Measurements from ENCODE around the gene SLC34A1. TPM values are rescaled to one million over a fixed set of nuclear protein-coding genes. Genes with fewer than 3 reads are reported as not detected.

Gene SLC34A1, protein sequence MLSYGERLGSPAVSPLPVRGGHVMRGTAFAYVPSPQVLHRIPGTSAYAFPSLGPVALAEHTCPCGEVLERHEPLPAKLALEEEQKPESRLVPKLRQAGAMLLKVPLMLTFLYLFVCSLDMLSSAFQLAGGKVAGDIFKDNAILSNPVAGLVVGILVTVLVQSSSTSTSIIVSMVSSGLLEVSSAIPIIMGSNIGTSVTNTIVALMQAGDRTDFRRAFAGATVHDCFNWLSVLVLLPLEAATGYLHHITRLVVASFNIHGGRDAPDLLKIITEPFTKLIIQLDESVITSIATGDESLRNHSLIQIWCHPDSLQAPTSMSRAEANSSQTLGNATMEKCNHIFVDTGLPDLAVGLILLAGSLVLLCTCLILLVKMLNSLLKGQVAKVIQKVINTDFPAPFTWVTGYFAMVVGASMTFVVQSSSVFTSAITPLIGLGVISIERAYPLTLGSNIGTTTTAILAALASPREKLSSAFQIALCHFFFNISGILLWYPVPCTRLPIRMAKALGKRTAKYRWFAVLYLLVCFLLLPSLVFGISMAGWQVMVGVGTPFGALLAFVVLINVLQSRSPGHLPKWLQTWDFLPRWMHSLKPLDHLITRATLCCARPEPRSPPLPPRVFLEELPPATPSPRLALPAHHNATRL
- 0.28 TPM in 1 of 2 replicates, not detected in the other for total RNA-seq (2021)
- Bru-seq, nascent RNA: percentile 14 among the genes with signal in this experiment
- BruChase-seq, experiment 1, labeled RNA remaining after a 2-hour chase: not detected
- percentile 9 among the genes with signal in this experiment for BruChase-seq, experiment 2, labeled RNA remaining after a 6-hour chase
- long read RNA-seq: 0 reads

DNA sequence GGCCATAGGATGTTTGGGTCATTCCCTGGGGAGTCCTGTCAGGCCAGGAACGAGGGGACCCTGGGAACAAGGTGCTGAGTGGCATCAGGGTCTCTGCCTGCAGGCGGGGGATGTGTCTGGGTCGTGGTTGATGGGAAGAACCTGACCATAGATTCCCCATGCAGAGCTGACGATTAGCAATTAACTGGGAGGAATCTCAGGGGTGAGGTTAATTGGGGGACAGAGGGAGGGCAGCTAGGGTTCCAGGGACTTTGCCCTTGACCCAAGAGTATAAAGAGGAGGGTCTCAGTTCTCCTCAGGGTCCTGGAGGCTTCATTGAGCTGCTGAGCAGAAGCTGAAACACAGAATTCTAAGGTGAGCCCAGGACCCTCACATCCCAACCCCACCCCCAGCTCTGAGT is at the start of gene SLC34A1:
Gene SLC34A1, plus strand, starts transcription at position 301 of the 400 bp plus-strand sequence. CDS start 1,308 bp downstream, outside the sequence.
- Histone ChIP-seq H3K27me3 (ENCODE audit: insufficient read depth, low read depth) (no peaks in the 10 kb centered on the region), H4K20me1 (ENCODE audit: insufficient read depth) (no peaks in the 10 kb centered on the region), H3K4me3 (no peak within 1 kb of the TSS), H3K4me2 (no peak within 1 kb of the TSS), H3K4me1 (replicated peaks; ENCODE audit: insufficient read depth) (peaks cover 26% of the 10 kb centered on the region), H3K36me3 (ENCODE audit: low read depth) (no peaks in the 10 kb centered on the region), H3K79me2 (ENCODE audit: low read depth) (no peaks in the 10 kb centered on the region), H3K27ac (no peak within 1 kb of the TSS), H3K9me3 (ENCODE audit: insufficient read depth, low read depth) (no peaks in the 10 kb centered on the region), H2AFZ (no peak within 1 kb of the TSS), H3K9me2 (ENCODE audit: insufficient read depth) (no peaks in the 10 kb centered on the region), H3F3A (ENCODE audit: insufficient read depth, low read depth) (peaks cover 13% of the 10 kb centered on the region)
- BruUV-seq (replicated peaks): no TSS peak
- ChIA-PET CTCF (interaction anchor here (0.7 to 1.1 kb wide), 2 partner anchors 15 to 74 kb away, joined by 3 to 16 read pairs; no protein-coding TSS in a partner anchor), POLR2A (ENCODE audit: unreplicated experiment) (no interaction called here)
- intact Hi-C loops (cut with micrococcal nuclease; ENCODE audit: unreplicated experiment): no loop called here
- TF ChIP-seq, protein P1, sequence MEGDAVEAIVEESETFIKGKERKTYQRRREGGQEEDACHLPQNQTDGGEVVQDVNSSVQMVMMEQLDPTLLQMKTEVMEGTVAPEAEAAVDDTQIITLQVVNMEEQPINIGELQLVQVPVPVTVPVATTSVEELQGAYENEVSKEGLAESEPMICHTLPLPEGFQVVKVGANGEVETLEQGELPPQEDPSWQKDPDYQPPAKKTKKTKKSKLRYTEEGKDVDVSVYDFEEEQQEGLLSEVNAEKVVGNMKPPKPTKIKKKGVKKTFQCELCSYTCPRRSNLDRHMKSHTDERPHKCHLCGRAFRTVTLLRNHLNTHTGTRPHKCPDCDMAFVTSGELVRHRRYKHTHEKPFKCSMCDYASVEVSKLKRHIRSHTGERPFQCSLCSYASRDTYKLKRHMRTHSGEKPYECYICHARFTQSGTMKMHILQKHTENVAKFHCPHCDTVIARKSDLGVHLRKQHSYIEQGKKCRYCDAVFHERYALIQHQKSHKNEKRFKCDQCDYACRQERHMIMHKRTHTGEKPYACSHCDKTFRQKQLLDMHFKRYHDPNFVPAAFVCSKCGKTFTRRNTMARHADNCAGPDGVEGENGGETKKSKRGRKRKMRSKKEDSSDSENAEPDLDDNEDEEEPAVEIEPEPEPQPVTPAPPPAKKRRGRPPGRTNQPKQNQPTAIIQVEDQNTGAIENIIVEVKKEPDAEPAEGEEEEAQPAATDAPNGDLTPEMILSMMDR (conservative IDR thresholded peaks at IDR 0.05): no peak
- TF ChIP-seq EZH2 (IDR thresholded peaks at IDR 0.05; ENCODE audit: low read depth): no peak
- DNase-seq: no peak

DNA sequence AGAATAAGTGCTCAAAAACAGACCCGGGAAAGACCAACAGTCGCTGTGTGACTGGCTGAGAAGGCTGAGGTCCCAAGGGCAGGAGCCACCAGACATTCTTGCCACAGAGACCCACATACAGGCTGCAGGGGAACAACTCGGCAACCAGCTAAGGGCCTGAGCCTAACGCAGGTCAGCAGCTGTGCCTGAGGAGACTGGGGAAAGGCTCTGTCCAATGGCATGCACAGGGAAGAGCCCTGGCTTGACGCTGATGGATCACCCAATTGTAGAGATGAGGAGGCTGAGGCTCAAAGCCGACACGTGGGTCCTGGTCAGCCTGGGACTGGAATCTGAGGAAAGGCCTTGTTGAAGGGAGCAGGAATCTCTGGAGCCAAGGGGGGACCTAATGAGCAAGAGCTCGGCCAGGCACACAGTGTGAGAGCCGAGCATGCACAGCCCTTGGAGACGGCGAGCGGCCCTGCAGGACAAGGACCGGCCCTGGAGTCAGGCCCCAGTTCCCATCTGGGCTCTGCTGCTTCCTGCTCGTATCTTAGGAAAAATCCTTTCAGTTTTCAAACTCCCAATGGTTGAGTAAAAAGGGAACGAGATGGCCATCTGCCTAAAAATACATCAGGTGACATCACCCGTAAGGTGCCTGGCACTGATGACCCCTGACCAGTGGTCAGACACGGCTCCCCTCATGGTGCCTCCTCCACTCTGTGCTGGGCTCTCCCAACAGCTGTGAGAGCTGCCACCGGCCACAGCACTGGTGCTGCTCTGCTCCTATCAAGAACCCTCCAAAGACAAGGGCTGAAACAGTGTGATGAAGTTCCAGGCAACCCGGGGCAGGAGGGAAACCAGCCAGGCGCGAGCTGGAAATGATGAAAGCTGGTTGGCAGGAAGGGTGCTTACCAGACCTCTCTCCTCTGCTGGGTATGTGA is 49.2 kb upstream of the SLC34A1 start:
- BruUV-seq (replicated peaks): no TSS peak
- TF ChIP-seq EZH2 (IDR thresholded peaks at IDR 0.05; ENCODE audit: low read depth): no peak
- TF ChIP-seq, protein P1 (conservative IDR thresholded peaks at IDR 0.05): no peak
- DNase-seq: no peak
- Histone ChIP-seq H3K4me3 (no peak overlapping the region), H3K9me3 (ENCODE audit: insufficient read depth, low read depth) (no peaks in the 10 kb centered on the region), H2AFZ (no peak overlapping the region), H3K27me3 (ENCODE audit: insufficient read depth, low read depth) (no peaks in the 10 kb centered on the region), H3F3A (ENCODE audit: insufficient read depth, low read depth) (peaks cover 15% of the 10 kb centered on the region; the same call in 1 of the 2 replicates), H3K4me1 (replicated peaks; ENCODE audit: insufficient read depth) (peaks cover 14% of the 10 kb centered on the region), H3K9me2 (ENCODE audit: insufficient read depth) (no peaks in the 10 kb centered on the region), H3K4me2 (no peak overlapping the region), H3K79me2 (ENCODE audit: low read depth) (peaks cover 10% of the 10 kb centered on the region; the same call in 1 of the 2 replicates), H4K20me1 (ENCODE audit: insufficient read depth) (peaks cover 30% of the 10 kb centered on the region; the same call in 1 of the 2 replicates), H3K27ac (no peak overlapping the region), H3K36me3 (ENCODE audit: low read depth) (peaks cover 16% of the 10 kb centered on the region)
- POLR2A ChIA-PET (ENCODE audit: unreplicated experiment): no interaction called here
- intact Hi-C loops (cut with micrococcal nuclease; ENCODE audit: unreplicated experiment): no loop called here
- CTCF ChIA-PET: no interaction called here

DNA sequence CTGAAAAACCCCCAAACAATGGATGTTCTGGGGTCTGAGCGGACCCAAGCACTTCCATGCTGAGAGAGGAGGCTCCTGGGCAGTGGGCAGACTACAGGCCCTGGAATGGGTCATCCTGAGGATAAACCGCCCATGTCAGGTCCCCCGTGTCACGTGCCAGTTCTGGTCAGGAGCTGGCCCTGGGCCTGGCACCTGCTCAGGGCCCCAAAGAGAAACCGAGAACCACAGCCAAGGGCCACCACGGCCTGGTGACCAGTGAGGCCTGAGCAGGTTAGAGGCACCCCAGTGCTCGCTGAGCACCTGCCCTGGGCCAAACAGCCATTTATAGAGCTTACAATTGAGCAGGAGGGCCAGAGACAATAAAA is 48.6 kb upstream of the SLC34A1 start:
- H3K4me3 ChIP-seq: no peak overlapping the region
- H3K36me3 ChIP-seq (ENCODE audit: low read depth): peaks cover 16% of the 10 kb centered on the region
- no TSS peak for BruUV-seq (replicated peaks)
- DNase-seq: no peak
- no peaks in the 10 kb centered on the region for H3K27me3 ChIP-seq (ENCODE audit: insufficient read depth, low read depth)
- H3F3A ChIP-seq (ENCODE audit: insufficient read depth, low read depth): peaks cover 20% of the 10 kb centered on the region; the same call in 1 of the 2 replicates
- TF ChIP-seq, protein P1 (conservative IDR thresholded peaks at IDR 0.05): no peak
- no peak for TF ChIP-seq EZH2 (IDR thresholded peaks at IDR 0.05; ENCODE audit: low read depth)
- H2AFZ ChIP-seq: no peak overlapping the region
- ChIA-PET POLR2A (ENCODE audit: unreplicated experiment) (no interaction called here), CTCF (no interaction called here)
- H3K4me2 ChIP-seq: no peak overlapping the region
- H3K4me1 ChIP-seq (replicated peaks; ENCODE audit: insufficient read depth): peaks cover 18% of the 10 kb centered on the region
- intact Hi-C loops (cut with micrococcal nuclease; ENCODE audit: unreplicated experiment): no loop called here
- H3K27ac ChIP-seq: no peak overlapping the region
- no peaks in the 10 kb centered on the region for H3K9me3 ChIP-seq (ENCODE audit: insufficient read depth, low read depth)
- peaks cover 13% of the 10 kb centered on the region; the same call in 1 of the 2 replicates for H3K79me2 ChIP-seq (ENCODE audit: low read depth)
- H3K9me2 ChIP-seq (ENCODE audit: insufficient read depth): no peaks in the 10 kb centered on the region
- peaks cover 30% of the 10 kb centered on the region; the same call in 1 of the 2 replicates for H4K20me1 ChIP-seq (ENCODE audit: insufficient read depth)

Measured in PC-9 (cell line).